NCI-H82 treated with DMSO at 0.1 percent for 48 hours (cell line): ENCODE data around the gene CIBAR2.
A peak's percentile ranks its signal among the peaks of the same experiment; 100 is the strongest.

Experiments
- DNase-seq: peaks from one replicate; lab custom pipeline; 2025; ENCODE audit not compliant: unreplicated experiment; lab: John Stamatoyannopoulos, UW

CIBAR2 gene

GRCh38 chr16:85112364-85112763 is at the start of gene CIBAR2:
CIBAR2 (minus strand) TSS chr16:85112472; CDS start chr16:85112352, 120 bp downstream.
- DNase-seq: no peak

DNA sequence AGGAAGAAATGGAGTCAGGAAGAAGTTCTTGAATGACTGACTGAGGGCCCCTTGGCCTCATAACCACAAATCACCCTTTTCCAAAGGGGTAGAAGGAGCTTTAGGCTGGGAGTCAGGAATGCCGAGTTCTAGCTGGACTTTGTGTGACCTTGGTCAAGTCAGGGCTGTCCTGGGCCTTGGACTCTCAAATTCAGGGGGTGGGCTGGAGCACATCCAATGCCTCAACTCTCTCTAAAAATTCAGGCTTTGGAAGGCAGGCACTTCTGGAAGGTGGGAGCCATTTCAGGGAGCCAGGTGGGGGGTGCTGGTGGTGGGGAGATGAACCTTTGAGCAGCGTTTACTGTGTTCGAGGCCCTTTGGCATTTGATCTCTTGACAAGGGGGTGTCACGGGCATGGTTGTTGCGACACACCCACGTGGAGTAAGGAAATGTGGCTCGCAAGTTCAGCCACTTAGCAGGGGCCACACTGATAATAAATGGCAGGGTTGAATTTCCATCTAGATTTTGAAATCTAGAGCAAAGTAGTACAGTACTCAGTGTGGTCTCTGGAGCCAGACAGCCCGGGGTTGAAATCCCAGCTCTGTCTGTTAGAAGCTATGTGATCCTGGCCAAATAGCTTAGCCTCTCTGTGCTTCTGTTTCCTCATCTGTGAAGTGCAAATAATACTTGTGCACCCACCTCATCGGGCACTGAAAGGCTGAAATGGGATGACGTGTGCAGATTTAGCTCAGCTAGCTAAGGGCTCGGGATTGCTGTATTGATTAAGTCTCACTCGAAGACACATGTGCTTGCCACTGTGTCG is 47.1 kb upstream of the CIBAR2 start:
- DNase-seq: no peak

- DNase-seq: no peak
Measured at GRCh38 chr16:85158743-85159178, 46.5 kb upstream of the CIBAR2 start.

- peak; percentile 15 for DNase-seq
Measured at GRCh38 chr16:85157813-85158742, 45.8 kb upstream of the CIBAR2 start.

DNA sequence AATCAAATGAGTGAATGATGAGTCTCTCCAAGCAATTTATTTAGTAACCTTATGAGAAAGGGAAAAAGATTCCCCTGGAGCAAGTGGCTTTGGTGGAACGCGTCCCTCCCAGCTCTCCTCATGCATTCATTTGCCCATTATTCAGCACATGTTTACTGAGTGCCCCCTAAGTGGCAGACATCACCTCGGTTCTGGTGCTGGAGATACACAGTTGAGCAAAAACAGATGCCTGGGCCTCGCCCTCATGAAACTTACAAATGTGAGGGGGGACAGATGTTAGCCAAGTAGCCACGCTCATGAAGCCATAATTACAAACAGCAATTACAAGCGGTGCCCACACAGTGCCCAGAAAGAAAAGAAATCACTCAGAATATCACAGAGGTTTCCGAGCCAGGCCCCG is 45.1 kb upstream of the CIBAR2 start:
- DNase-seq: no peak

- no peak for DNase-seq
Measured at GRCh38 chr16:85156869-85157268, 44.6 kb upstream of the CIBAR2 start.

GRCh38 chr16:85156440-85156839 is 44.2 kb upstream of the CIBAR2 start:
- DNase-seq: no peak

DNA sequence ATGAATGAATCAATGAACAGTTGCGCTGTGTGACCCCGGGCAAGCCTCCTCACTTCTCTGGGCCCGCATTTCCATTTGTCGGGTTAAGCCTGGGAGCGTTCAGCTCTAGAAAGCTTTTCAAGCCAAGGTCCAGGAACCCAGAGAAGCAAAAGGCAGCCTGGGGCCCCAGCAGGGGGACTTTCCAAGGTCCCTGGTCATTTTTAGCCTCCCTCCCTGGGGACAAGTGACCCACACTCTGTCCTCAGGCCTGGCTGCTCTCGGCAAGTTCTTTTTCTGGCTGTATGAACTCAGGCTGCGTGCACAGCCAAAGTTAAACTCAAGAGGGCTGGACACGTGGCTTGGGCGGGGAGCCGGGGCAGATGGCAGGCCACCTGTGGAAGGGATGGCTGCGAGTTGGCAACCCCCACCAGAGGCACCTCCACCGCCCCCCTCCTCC is 41.4 kb upstream of the CIBAR2 start:
- no peak for DNase-seq

GRCh38 chr16:85153046-85153445 is 40.8 kb upstream of the CIBAR2 start:
- DNase-seq: no peak

GRCh38 chr16:85152414-85153030 is 40.2 kb upstream of the CIBAR2 start:
- DNase-seq: no peak

GRCh38 chr16:85151603-85152413 is 39.5 kb upstream of the CIBAR2 start:
- no peak for DNase-seq

DNA sequence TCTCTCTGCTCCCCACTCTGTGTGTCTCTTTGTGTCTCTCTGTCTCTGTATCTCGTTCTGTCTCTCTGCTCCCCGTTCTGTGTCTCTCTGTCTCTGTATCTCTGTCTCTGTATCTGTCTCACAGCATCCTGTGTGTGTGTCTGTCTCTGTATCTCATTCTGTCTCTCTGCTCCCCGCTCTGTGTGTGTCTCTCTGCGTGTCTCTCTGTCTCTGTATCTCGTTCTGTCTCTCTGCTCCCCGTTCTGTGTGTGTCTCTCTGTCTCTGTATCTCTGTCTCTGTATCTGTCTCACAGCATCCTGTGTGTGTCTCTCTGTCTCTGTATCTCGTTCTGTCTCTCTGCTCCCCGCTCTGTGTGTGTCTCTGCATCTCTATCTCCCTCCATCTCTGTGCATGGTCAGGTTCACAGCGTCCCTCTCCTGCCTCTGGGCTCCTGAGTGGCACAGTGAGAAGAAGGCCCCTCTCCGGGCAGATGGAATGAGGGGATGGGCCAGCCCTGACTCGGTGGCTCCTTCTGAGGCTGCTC is 38.9 kb upstream of the CIBAR2 start:
- DNase-seq: no peak

DNA sequence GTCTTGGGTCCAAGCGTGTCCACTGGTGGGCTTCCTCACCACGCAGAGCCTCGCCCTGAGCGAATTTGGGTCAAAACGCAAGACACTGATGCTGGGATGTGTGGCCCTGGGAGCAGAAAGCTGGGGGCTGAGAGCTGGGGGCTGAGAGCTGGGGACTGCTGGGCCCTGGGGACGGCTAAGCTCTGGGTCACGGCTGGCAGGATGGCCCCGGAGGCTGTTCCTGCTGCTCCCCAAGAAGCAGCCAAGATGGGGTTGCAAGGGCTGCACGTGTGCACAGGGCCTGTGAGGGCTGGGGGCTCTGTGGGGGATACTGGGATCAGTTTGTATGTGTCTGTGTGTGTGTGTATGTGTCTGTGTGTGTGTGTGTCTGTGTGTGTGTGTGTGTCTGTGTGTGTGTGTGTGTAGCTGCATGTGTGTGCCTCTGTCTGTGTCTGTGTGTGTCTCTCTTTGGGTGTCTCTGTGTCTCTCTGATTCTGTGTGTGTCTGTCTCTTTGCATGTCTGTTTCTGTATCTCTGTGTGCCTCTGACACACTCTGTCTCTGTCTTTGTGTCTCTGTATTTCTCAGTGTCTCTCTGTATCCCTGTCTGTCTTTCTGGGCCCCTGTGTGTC is 38.2 kb upstream of the CIBAR2 start:
- DNase-seq: no peak

- DNase-seq: no peak
Measured at GRCh38 chr16:85149776-85150175, 37.5 kb upstream of the CIBAR2 start.

DNA sequence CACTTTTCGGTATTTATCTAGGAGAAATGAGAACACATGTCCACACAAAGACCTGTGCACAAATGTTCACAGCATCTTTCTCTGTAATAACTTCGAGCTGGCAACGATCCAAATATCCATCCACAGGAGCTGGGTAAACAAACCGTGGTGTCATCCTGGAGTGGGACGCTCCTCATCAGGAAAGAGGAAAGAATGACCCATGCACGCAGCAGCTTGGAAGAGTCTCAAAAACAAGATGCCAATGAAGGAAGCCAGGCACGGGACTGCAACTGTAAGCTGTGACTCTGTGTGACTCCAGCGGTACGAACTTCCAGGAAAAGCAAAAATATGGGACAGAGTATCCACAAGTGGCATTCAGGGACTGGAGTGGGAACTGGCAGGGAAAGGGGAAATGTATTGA is 36.7 kb upstream of the CIBAR2 start:
- DNase-seq: no peak

DNA sequence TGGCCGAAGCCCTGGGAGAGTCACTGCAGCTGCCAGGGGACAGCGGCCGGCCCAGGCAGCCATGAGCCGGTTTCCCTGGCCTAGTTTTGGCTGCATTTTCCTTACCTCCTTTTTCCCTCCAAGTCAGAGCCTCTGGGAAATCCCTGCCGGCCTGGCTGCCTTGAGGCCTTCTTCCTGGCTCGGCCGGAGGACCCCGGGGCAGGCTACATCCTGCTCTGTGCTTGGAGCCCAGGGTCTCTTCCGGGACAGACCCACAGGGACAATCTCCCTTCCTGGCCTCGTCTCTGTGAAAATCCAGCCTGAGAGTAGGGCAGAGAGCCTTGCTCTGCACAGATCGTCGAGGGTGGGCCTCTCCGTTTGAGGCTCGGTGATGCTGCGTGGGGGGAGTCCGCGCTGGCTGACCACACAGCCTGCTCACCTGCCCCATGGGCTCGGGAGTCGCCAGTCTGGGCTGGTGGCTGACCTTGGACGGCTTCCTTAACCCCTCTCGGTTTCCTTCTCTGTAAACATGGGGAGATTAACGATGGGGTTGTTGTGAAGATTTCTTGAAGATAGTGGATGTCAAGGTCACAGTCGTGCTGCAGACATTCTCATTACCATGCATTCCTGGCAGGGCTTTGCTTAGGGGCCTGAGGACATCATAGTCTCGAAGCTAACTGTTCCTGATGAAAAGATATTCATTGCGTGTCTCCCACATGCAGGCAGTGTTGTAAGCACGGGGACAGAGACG is 34.8 kb upstream of the CIBAR2 start:
- DNase-seq: no peak

GRCh38 chr16:85146532-85146797 is 34.2 kb upstream of the CIBAR2 start:
- no peak for DNase-seq

GRCh38 chr16:85145734-85146531 is 33.7 kb upstream of the CIBAR2 start:
- no peak for DNase-seq

DNA sequence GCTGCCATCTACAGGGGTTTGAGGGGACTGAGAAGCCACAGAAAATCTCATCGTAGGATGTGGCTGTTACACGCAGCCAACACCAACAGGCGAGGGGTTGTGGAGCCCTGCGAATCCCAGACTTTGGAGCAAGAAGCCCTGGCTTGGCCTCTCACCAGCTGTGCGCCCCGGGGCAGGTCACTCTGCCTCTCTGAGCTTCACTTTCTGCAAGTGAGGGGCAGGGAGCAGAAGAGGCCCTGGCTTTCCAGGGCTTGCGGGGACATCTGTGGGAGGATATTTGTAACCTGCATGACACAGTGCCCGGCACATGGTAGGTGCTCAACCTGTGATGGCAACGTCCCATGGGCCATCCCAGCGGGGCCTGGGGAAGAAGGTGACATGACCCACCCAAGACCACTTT is 32.9 kb upstream of the CIBAR2 start:
- no peak for DNase-seq
